Right cardiac atrium (tissue), 5 donors: ENCODE data around the gene C12orf42. TPM values are rescaled to one million over a fixed set of nuclear protein-coding genes. Genes with fewer than 3 reads are reported as not detected.
A peak's percentile ranks its signal among the peaks of the same experiment; 100 is the strongest.

Experiments
- ATAC-seq, 2 donors: fragments of 200-7000 bp; cut with Tn5 transposase; one replicate each; pipeline versions ENCODE4 v1.8.0 to v1.9.1; 2020; ENCODE audit warnings: moderate library complexity in 2 of 2, mild to moderate bottlenecking in 1 of 2
- DNase-seq, 3 donors: peaks; one replicate each; pipeline ENCODE4 v3.0.0-alpha.2; 2020
- H3K27ac ChIP-seq: one replicate; pipeline ENCODE4 v1.5.1; 2013; ENCODE audit warnings: mild to moderate bottlenecking, low read length, control low read depth, moderate library complexity
- H3K27me3 ChIP-seq: one replicate; pipeline ENCODE4 v1.6.1; 2013; ENCODE audit not compliant: control insufficient read depth, insufficient read depth
- H3K4me1 ChIP-seq: one replicate; pipeline ENCODE4 v1.6.1; 2013; ENCODE audit warnings: low read length; ENCODE audit not compliant: control insufficient read depth, insufficient read depth
- H3K4me3 ChIP-seq: one replicate; pipeline ENCODE4 v1.5.1; 2013; ENCODE audit warnings: low read length, control low read depth
- H3K9me3 ChIP-seq: one replicate; pipeline ENCODE4 v1.6.1; 2013; ENCODE audit warnings: low read length; ENCODE audit not compliant: control insufficient read depth
- WGBS: extraction: QIAGEN DNeasy Blood & Tissue Kit; methylation state at CpG from one replicate; pipeline ENCODE4 v1.1.7; 2013; 5-methylcytosine and 5-hydroxymethylcytosine counted together
- intact Hi-C, 4 donors: fragments of 100-400 bp; cut with DNase I; formaldehyde crosslinking; loops; one replicate each; pipeline versions ENCODE4 v1.11.0 to v1.14.0; 2022 to 2023
- polyA plus RNA-seq: library from polyadenylated mRNA; stranded (reverse); fragments of 200-250 nt; gene quantifications from one replicate; pipeline ENCODE4 v1.2.3, GENCODE V29; 2013
- total RNA-seq, 4 donors: library from RNA; stranded (reverse); fragmentation: NEBNext Ultra II Directional; extraction: Animal tissue kit (Norgen Biotek cat#: 25700); gene quantifications; one replicate each; pipeline ENCODE4 v1.2.1, GENCODE V29; 2021
- donor health status: healthy with polysubstance abuse.
- donor health status: DM: no; HTN: yes; CAD: no.
- donor health status: DM: no; HTN: no; CAD: no.
- donor health status: DM: no; HTN: yes; CAD: no; lungs with severe emphysema.
- donor health status: DM: yes; HTN: yes; CAD: no.

Gene C12orf42
- total and polyA plus RNA-seq, 5 donors: not detected

DNA sequence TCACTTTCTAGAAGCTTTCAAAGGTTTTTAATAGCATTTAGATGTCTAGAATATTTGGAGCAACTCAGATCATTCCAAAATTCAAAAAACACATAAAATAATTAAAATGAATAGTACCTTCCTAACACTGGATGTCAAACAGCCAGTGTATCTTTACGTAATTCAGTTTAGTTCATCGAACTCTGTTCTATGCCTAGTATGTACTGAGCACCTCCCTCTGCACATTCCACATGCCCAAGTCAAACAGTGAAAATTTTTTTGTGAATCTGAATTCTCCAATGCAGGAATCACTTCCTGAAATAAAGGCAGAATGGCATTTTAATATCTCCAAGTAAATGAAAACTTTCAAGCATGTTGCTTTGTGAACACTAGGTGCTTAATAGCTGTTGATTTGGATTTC lies 192.3 kb downstream of the C12orf42 start:
- DNase-seq: no peak
- intact Hi-C loops: no loop called here
- H3K4me1 ChIP-seq: no peaks in the 10 kb centered on the region
- no peak overlapping the region for H3K27ac ChIP-seq
- ATAC-seq: no peak
- H3K4me3 ChIP-seq: no peak overlapping the region
- H3K9me3 ChIP-seq: no peaks in the 10 kb centered on the region
- H3K27me3 ChIP-seq: no peaks in the 10 kb centered on the region
- 90% methylated on average over 2 of the region's 2 CpGs for WGBS

DNA sequence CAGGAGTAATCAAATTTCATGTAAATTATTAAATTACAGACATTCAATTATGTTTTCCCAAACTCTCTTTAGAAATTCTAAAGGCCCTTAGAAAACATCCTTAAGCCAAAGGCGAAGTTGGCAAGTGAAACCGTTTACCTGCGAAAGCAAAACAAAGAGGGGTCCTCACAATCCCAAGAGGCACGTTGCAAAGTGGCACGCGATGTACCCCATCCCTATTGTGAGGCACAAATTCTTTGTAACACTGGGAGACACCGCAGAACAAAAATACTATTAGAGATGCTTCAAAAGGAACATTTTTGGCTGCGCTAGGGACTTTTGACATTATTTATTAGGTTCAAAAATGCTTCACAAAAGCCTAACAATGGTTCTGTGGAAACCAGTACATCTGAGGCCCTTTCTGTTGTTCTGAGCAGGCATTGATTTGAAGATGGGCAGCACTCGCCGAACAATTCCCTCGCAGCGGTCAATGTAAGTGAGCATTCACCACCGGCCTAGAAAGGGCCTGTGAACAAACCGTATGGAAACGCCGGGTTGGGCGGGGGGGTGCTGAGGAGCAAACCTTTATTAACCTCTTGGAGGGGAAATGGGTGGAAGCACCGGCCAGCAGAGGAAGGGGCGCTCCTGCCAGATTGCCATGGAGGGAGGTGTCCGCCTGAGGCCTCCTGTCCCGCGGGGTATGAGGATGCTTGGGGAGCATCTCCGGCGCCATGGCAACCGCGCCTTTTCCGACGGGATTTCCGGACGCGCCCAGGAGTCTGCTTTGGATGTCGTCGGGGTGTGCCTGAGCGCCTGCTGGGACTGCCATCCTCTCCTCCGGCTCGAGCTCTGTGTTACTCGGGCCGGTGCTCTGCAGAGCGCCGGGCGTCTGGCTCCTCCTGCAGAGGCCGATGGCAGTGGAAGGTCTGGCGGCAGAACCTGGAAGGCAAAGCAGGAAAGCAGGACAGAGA lies 193.9 kb downstream of the C12orf42 start:
- no peak for ATAC-seq
- no peaks in the 10 kb centered on the region for H3K27me3 ChIP-seq
- WGBS: 13% methylated on average over 43 of the region's 43 CpGs

DNA sequence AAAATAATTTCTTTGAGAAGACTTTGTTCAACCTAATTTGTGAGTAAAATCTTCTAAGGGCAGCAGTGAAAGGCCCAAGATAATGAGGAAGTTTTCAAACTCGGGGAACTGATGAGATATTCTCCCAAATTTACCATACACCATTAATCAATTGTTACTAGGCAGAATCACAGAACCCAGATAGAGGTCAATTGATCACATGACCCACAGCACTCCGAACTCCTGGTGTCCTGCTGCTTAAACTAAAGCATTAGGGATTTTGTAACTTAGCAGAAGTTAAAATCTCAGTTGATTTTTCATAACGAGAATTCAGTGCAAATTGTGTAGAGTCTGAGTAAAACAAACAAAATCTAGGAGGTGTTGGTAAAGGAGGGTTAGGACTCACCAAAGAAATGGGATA lies 207.8 kb downstream of the C12orf42 start:
- WGBS: 57% methylated on average over 3 of the region's 3 CpGs
- intact Hi-C loops: no loop called here
- H3K9me3 ChIP-seq: no peaks in the 10 kb centered on the region
- no peaks in the 10 kb centered on the region for H3K4me1 ChIP-seq
- no peaks in the 10 kb centered on the region for H3K27me3 ChIP-seq
- no peak for ATAC-seq
- H3K27ac ChIP-seq: no peak overlapping the region
- no peak for DNase-seq
- H3K4me3 ChIP-seq: no peak overlapping the region

More for the DNA sequence above, 193.9 kb downstream of the C12orf42 start:
- no peak overlapping the region for H3K27ac ChIP-seq
- H3K9me3 ChIP-seq: no peaks in the 10 kb centered on the region
- no peaks in the 10 kb centered on the region for H3K4me1 ChIP-seq
- no peak overlapping the region for H3K4me3 ChIP-seq
- DNase-seq: peak in 1 of 3 donors; percentile 28
- intact Hi-C loops: no loop called here

DNA sequence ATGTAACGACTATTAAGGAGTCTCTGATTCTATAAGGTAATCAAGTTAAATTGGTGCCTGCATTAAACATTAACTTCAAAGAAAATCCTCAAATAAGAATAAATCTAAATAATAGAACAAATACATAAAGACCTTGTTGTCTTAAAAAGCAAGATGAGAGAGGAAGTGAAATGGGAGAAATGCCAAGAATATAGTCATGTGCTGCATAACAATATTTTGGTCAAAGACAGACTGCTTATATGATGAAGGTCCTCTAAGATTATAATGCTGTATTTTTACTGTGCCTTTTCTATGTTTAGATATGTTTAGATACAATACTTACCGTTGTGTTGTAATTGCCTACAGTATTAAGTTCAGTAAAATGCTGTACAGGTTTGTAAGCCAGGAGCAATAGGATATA lies 213.6 kb downstream of the C12orf42 start:
- no peak for DNase-seq
- Histone ChIP-seq H3K4me1 (no peaks in the 10 kb centered on the region), H3K9me3 (no peaks in the 10 kb centered on the region), H3K4me3 (no peak overlapping the region), H3K27me3 (no peaks in the 10 kb centered on the region), H3K27ac (no peak overlapping the region)
- intact Hi-C loops: no loop called here
- 68% methylated on average over 2 of the region's 2 CpGs for WGBS
- no peak for ATAC-seq

DNA sequence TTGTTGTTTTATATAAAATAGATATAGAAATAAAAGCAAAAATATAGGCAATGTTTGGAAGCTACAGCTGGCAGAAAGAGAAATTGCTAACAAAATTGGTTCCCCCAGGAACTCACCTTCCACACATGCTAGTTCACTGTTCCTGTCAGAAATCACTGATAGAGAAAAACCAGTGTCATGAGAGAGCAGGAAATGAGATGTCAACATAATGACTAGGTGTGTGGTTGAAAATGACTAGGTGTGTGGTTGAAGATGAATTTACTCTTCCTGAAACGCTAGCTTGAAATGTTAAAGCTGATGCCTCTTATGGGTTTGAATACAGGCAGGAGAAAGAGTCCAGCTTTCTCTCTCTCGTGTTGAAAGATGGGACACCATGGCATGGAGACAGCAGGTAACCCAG lies 216.3 kb downstream of the C12orf42 start:
- DNase-seq: no peak
- Histone ChIP-seq H3K9me3 (no peaks in the 10 kb centered on the region), H3K4me3 (no peak overlapping the region), H3K27ac (no peak overlapping the region), H3K27me3 (no peaks in the 10 kb centered on the region), H3K4me1 (no peaks in the 10 kb centered on the region)
- intact Hi-C loops: no loop called here
- ATAC-seq: no peak
- WGBS: 53% methylated on average over 2 of the region's 2 CpGs

DNA sequence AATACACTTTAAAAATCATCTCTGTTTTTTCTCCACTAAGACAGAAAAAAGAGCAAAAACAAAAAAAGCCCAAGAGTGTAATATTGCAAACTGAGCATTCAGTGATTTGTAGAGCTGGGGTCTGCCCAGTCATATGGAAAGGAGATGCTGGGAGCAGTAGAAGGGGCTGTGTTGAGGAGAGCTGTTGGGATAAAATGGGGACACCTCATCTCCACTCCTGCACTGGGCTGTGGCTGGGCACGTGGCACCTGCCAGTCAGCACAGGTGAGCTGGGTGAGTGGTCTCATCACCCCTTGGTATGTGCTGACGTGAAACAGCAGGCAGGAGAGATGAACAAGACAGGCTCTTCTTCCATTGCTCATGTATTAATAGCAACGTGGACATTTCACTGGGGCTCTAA lies 217.4 kb downstream of the C12orf42 start:
- intact Hi-C loops: no loop called here
- WGBS: 48% methylated on average over 3 of the region's 3 CpGs
- DNase-seq: no peak

DNA sequence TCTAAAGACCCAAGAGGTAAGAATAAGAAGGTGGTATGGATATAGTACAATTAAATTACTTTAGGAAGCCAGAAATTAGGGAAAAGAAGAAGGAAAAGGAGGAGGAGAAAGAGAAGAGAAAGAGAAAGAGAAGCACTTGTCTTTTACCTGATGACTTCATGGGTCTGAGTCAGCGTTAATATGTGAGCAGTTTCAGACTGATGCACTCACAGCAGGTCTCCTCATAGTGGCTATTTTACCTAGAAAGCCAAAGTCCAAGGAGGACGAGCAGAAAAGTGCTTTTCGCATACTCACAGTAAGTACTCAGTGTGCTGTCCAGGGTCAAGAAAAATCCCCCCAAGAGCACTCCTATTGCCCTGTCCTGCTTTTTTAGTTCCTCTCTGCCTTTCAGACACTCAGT lies 222.1 kb downstream of the C12orf42 start:
- 68% methylated on average over 3 of the region's 3 CpGs for WGBS
- no peaks in the 10 kb centered on the region for H3K9me3 ChIP-seq
- ATAC-seq (no peak), DNase-seq (no peak)
- H3K27ac ChIP-seq: no peak overlapping the region
- no peak overlapping the region for H3K4me3 ChIP-seq
- H3K4me1 ChIP-seq: no peaks in the 10 kb centered on the region
- intact Hi-C loops: no loop called here
- H3K27me3 ChIP-seq: no peaks in the 10 kb centered on the region

More for the DNA sequence above, 217.4 kb downstream of the C12orf42 start:
- Histone ChIP-seq H3K4me1 (no peaks in the 10 kb centered on the region), H3K4me3 (no peak overlapping the region), H3K27me3 (no peaks in the 10 kb centered on the region), H3K27ac (no peak overlapping the region), H3K9me3 (no peaks in the 10 kb centered on the region)
- no peak for ATAC-seq

DNA sequence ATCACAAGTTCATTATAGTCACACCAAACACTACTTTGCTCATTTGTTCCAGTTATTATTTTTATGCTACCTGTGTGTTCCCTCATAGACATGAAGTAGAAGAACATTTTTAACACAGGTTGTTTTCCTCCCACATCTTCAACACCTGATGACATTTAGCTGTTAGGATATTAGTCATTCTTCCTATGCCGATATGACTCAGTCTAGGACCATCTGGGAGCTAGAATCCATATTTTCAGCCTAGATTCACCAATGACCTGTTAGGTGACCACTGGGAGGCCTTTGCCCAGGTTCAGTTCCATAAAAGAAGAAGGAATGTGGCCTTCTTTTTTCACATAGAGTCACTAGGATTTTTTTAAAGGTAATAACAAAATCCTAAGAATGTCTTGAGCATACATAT lies 222.8 kb downstream of the C12orf42 start:
- 69% methylated on average over 1 of the region's 1 CpG for WGBS
- H3K4me1 ChIP-seq: no peaks in the 10 kb centered on the region
- no peaks in the 10 kb centered on the region for H3K9me3 ChIP-seq
- no peaks in the 10 kb centered on the region for H3K27me3 ChIP-seq
- DNase-seq (no peak), ATAC-seq (no peak)
- H3K4me3 ChIP-seq: no peak overlapping the region
- intact Hi-C loops: no loop called here
- no peak overlapping the region for H3K27ac ChIP-seq

DNA sequence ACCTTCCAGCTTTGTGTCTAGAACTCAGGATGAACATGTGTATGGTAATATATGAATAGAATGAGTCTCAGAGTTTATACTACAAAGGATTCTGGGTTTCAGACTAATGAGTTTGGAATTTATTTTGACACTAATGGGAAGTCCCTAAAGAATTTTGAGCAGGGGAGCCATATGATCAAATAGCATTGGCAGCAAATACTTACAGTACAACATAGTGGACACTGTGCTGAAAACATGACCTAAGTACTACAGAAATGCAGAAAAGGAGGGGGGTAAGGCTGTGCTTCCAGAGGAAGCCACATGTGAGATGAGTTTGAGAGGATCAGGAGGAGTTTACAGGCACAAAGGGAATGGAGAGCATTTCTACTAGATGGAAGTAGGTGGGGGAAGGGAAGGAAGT lies 225.8 kb downstream of the C12orf42 start:
- H3K4me3 ChIP-seq: no peak overlapping the region
- no peaks in the 10 kb centered on the region for H3K4me1 ChIP-seq
- intact Hi-C loops: no loop called here
- no peaks in the 10 kb centered on the region for H3K9me3 ChIP-seq
- ATAC-seq (no peak), DNase-seq (no peak)
- no peak overlapping the region for H3K27ac ChIP-seq
- no peaks in the 10 kb centered on the region for H3K27me3 ChIP-seq

DNA sequence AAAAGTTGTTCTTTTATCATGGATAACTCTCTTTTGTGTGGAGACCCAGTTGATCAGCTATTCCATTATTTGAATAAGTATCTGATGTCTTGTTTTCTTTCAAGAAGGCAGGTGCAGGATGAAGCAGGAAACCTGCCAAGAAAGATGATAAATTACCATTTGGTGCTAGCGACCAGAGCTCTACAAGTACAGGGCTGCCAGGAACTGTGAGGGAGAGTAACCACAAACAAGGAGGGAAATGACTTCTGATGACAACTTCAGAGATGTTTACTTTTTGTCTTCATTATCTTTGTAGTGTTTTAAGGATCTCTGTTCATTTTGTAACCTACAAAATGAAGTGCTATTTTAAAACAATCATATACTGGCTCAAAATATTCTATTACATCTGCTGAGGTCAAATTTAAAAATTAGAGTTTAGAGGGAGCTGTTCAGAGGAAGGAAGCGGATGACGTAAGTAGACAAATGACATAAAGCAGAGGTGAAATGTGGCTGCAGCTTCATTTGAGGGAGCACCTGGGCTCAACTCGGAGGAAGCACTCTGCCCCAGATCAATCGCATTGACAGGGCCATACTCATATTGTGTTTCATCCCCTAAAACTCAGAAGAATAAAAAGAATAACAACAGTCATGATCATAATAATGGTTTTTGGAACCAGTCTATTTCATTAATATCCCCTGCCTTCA lies 226.8 kb downstream of the C12orf42 start:
- Histone ChIP-seq H3K4me1 (no peaks in the 10 kb centered on the region), H3K9me3 (no peaks in the 10 kb centered on the region), H3K27ac (no peak overlapping the region), H3K4me3 (no peak overlapping the region), H3K27me3 (no peaks in the 10 kb centered on the region)
- ATAC-seq: no peak
- 58% methylated on average over 5 of the region's 5 CpGs for WGBS
- DNase-seq: no peak
- intact Hi-C loops: no loop called here

DNA sequence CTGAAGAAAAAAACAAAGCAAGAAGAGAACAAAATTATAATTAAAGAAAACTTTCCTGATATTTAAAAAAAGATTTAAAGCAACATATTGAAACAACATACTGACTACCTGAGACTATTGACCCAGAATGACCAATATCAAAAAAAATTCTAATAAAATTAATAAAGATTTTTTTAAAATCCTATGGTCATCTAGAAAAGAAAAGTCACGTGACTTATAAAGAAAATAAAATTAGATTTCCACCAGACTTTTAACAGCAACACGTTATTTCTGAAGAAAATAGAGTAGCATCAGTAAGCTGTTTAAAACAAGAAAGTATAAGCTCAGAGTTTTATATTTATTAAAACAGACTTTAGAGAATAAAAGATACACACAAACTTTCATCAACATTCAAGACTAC lies 238.0 kb downstream of the C12orf42 start:
- Histone ChIP-seq H3K4me1 (no peaks in the 10 kb centered on the region), H3K27me3 (no peaks in the 10 kb centered on the region), H3K9me3 (no peaks in the 10 kb centered on the region), H3K4me3 (no peak overlapping the region), H3K27ac (no peak overlapping the region)
- 63% methylated on average over 2 of the region's 2 CpGs for WGBS
- intact Hi-C loops: no loop called here
- DNase-seq (no peak), ATAC-seq (no peak)
